MCF 10A (cell line): ENCODE results near the gene CFAP68. TPM values are rescaled to one million over a fixed set of nuclear protein-coding genes. Genes with fewer than 3 reads are reported as not detected.

Source experiments
- BruUV-seq: library from RNA; stranded (reverse); fragments of 400-500 nt; replicated peaks from 2 replicates; lab custom pipeline; 2021; lab: Mats Ljungman, UMichigan
- CTCF ChIA-PET: fragments of 300-600 bp; sonication (Branson Sonifier 250); formaldehyde crosslinking; extraction: SDS; loops from one replicate; lab custom pipeline; 2021; ENCODE audit warnings: antibody characterized with exemption, inconsistent platforms; lab: Yijun Ruan, JAX
- POLR2A ChIA-PET: fragments of 300-600, 350-650 bp; sonication (Branson Sonifier 250); formaldehyde crosslinking; extraction: SDS; loops from one replicate; lab custom pipeline; 2020; ENCODE audit warnings: antibody characterized with exemption, inconsistent platforms; lab: Yijun Ruan, JAX
- DNase-seq: peaks from one replicate; pipeline ENCODE4 v3.0.0-alpha.2; 2018; ENCODE audit not compliant: unreplicated experiment
- H3K27ac Mint-ChIP-seq: one replicate; pipeline ENCODE4 v1.8.0; 2022; ENCODE audit warnings: mild to moderate bottlenecking, low read depth, mixed read lengths; ENCODE audit not compliant: unreplicated experiment
- H3K27me3 Mint-ChIP-seq: one replicate; pipeline ENCODE4 v1.8.0; 2022; ENCODE audit warnings: mixed read lengths; ENCODE audit not compliant: insufficient read depth, unreplicated experiment
- H3K36me3 Mint-ChIP-seq: one replicate; pipeline ENCODE4 v1.8.0; 2022; ENCODE audit warnings: mild to moderate bottlenecking, moderate library complexity, mixed read lengths; ENCODE audit not compliant: insufficient read depth, unreplicated experiment
- H3K4me1 Mint-ChIP-seq: one replicate; pipeline ENCODE4 v1.8.0; 2022; ENCODE audit warnings: mixed read lengths; ENCODE audit not compliant: insufficient read depth, unreplicated experiment
- H3K4me3 Mint-ChIP-seq: one replicate; pipeline ENCODE4 v1.8.0; 2022; ENCODE audit warnings: mild to moderate bottlenecking, moderate library complexity, mixed read lengths; ENCODE audit not compliant: unreplicated experiment
- H3K9me3 Mint-ChIP-seq: one replicate; pipeline ENCODE4 v1.8.0; 2022; ENCODE audit warnings: mixed read lengths; ENCODE audit not compliant: unreplicated experiment
- CTCF ChIP-seq: fragments of 200-600 bp; IDR thresholded peaks from one replicate; pipeline ENCODE4 v1.8.0; 2022; ENCODE audit warnings: antibody characterized with exemption, mild to moderate bottlenecking; ENCODE audit not compliant: unreplicated experiment
- intact Hi-C: fragments of 100-400 bp; cut with micrococcal nuclease; formaldehyde crosslinking; loops from 2 replicates; pipeline ENCODE4 v1.14.1; 2022
- total RNA-seq: library from RNA; stranded (reverse); gene quantifications from 2 replicates; pipeline ENCODE4 v1.2.3, GENCODE V29; 2022

Gene CFAP68
- total RNA-seq, 1 experiment from 2014 or later: 33.6 TPM

- Mint-ChIP-seq H3K9me3 (no peaks in the 10 kb centered on the region), H3K27me3 (no peaks in the 10 kb centered on the region), H3K4me1 (peaks cover 28% of the 10 kb centered on the region), H3K4me3 (no peak overlapping the region), H3K36me3 (peaks cover 4% of the 10 kb centered on the region), H3K27ac (no peak overlapping the region)
- no peak for DNase-seq
- POLR2A ChIA-PET: no interaction called here
- CTCF ChIA-PET: interaction anchor here (0.8 kb wide), 1 partner anchor 178 kb away, joined by 3 read pairs; no protein-coding TSS in a partner anchor
- intact Hi-C loops: no loop called here
- no TSS peak for BruUV-seq
- no peak for TF ChIP-seq CTCF
Observed at GRCh38 chr11:111921541-111922230, 42.3 kb downstream of the CFAP68 start.

GRCh38 chr11:111922803-111923202 lies 43.5 kb downstream of the CFAP68 start:
- Mint-ChIP-seq H3K4me3 (no peak overlapping the region), H3K27me3 (no peaks in the 10 kb centered on the region), H3K27ac (peak overlapping the region; percentile 74), H3K4me1 (peaks cover 33% of the 10 kb centered on the region), H3K36me3 (peaks cover 4% of the 10 kb centered on the region), H3K9me3 (no peaks in the 10 kb centered on the region)
- TF ChIP-seq CTCF: no peak
- ChIA-PET POLR2A (interaction anchor here (0.8 to 2.4 kb wide), 3 partner anchors 11 to 152 kb away, joined by 3 to 6 read pairs (median 3); partner anchors contain the start of genes CFAP68, CRYAB and NKAPD1), CTCF (no interaction called here)
- no TSS peak for BruUV-seq
- intact Hi-C loops: no loop called here
- DNase-seq: peak; percentile 89

- Mint-ChIP-seq H3K27me3 (no peaks in the 10 kb centered on the region), H3K27ac (peak overlapping the region; percentile 74), H3K4me1 (peaks cover 28% of the 10 kb centered on the region), H3K9me3 (no peaks in the 10 kb centered on the region), H3K4me3 (no peak overlapping the region), H3K36me3 (peaks cover 4% of the 10 kb centered on the region)
- no TSS peak for BruUV-seq
- ChIA-PET CTCF (interaction anchor here (0.5 to 0.6 kb wide), 2 partner anchors 20 to 161 kb away, joined by 3 to 5 read pairs; no protein-coding TSS in a partner anchor), POLR2A (interaction anchor here (0.8 to 2.4 kb wide), 4 partner anchors 12 to 151 kb away, joined by 3 to 6 read pairs (median 3); partner anchors contain the start of genes CFAP68, CRYAB and NKAPD1)
- intact Hi-C loops: no loop called here
- DNase-seq: no peak
- TF ChIP-seq CTCF: no peak
Observed at GRCh38 chr11:111923351-111923788, 44.0 kb downstream of the CFAP68 start.

GRCh38 chr11:111923951-111924350 lies 44.6 kb downstream of the CFAP68 start:
- H3K27me3 Mint-ChIP-seq: no peaks in the 10 kb centered on the region
- no peaks in the 10 kb centered on the region for H3K9me3 Mint-ChIP-seq
- CTCF ChIA-PET: interaction anchor here (0.5 to 1.5 kb wide), 4 partner anchors 10 to 161 kb away, joined by 3 to 5 read pairs (median 4); no protein-coding TSS in a partner anchor
- H3K36me3 Mint-ChIP-seq: peaks cover 1% of the 10 kb centered on the region
- no peak overlapping the region for H3K4me3 Mint-ChIP-seq
- no TSS peak for BruUV-seq
- no peak for DNase-seq
- H3K4me1 Mint-ChIP-seq: peaks cover 22% of the 10 kb centered on the region
- POLR2A ChIA-PET: interaction anchor here (0.9 to 2.4 kb wide), 6 partner anchors 16 to 151 kb away, joined by 3 to 8 read pairs (median 4); partner anchors contain the start of genes ALG9, CFAP68 and NKAPD1
- no peak for TF ChIP-seq CTCF
- no peak overlapping the region for H3K27ac Mint-ChIP-seq
- intact Hi-C loops: no loop called here
